ENCODE data around the gene KMT2D. TPM values are rescaled to one million over a fixed set of nuclear protein-coding genes. Genes with fewer than 3 reads are reported as not detected.

KMT2D gene
- polyA plus RNA-seq, 1 of the 3 experiments (the other 2 are of a cell fraction): 30.5 TPM

DNA sequence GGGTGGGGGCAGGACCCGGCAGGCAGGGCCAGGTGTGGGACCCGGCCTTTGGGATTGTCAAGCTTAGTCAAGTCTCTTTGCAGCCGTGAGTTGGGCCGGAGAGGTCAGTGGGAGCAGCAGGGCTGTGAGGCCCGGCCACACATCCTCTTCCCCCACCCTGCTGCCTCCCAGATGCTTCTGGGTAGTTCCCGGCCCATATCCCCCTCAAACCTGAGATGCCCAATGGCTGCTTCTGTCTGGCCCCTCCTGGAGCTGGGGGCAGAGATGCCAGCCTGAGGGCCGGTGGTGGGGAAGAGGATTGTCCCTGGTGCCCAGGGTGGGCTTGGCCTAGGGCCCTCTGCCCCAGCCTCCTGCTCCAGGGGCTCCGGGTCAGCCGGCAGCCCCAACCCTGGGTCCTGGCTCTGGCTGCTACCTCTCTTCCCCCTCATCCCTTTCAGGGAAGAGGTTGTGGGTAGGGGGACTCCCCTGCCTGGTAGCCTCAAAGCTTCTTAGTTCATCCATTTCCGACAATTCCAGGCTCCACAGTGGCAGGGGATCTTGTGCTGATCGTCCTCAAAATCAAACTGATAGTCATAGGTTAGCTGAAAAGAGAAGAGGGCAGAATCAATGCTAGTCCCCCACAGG, 39.2 kb downstream of the KMT2D start:
- no peak overlapping the region for H3K27ac ChIP-seq (ENCODE audit: low read depth in 2 of 2, low read length in 1 of 2)
- H3K9me3 ChIP-seq: no peaks in the 10 kb centered on the region
- H3K27me3 ChIP-seq (ENCODE audit: insufficient read depth): no peaks in the 10 kb centered on the region
- no peak for TF ChIP-seq MXI1 (IDR thresholded peaks at IDR 0.05; ENCODE audit: low read depth, low read length)
- TF ChIP-seq TAF1 (IDR thresholded peaks at IDR 0.05; ENCODE audit: borderline replicate concordance, low read depth, low read length): no peak
- no peak overlapping the region for H2AFZ ChIP-seq (ENCODE audit: low read depth)
- 88% methylated on average over 5 of the region's 11 CpGs for WGBS (ENCODE audit: low lambda C conversion rate)
- CTCF ChIA-PET: interaction anchor here (0.6 to 4.0 kb wide), 12 partner anchors 11 to 880 kb away, joined by 3 to 29 read pairs (median 6); partner anchors contain the start of gene WNT1
- H3F3A ChIP-seq (replicated peaks; ENCODE audit: insufficient read depth): peaks cover 30% of the 10 kb centered on the region
- peaks cover 0 to 14% of the 10 kb centered on the region in 2 experiments; a peak in 2 of 4 replicates for H3K4me1 ChIP-seq (ENCODE audit: control insufficient read depth in 1 of 2, insufficient read depth in 2 of 2, low read depth in 1 of 2, low read length in 1 of 2)
- DNase-seq: peak; percentile 16
- no peak overlapping the region for H3K4me2 ChIP-seq
- H3K36me3 ChIP-seq (replicated peaks in 1 of 2; ENCODE audit: control insufficient read depth in 1 of 2, insufficient read depth in 2 of 2, low read length in 1 of 2): peaks cover 25 to 49% of the 10 kb centered on the region in 2 experiments
- no peak overlapping the region for H3K4me3 ChIP-seq (ENCODE audit: low read depth in 2 of 2, low read length in 1 of 2)
- POLR2A ChIA-PET: no interaction called here
- no peaks in the 10 kb centered on the region for H4K20me1 ChIP-seq (ENCODE audit: insufficient read depth)
- peaks cover 18% of the 10 kb centered on the region for H3K79me2 ChIP-seq (ENCODE audit: insufficient read depth)
- no peaks in the 10 kb centered on the region for H3K9me2 ChIP-seq
- no peak overlapping the region for H3K9ac ChIP-seq

DNA sequence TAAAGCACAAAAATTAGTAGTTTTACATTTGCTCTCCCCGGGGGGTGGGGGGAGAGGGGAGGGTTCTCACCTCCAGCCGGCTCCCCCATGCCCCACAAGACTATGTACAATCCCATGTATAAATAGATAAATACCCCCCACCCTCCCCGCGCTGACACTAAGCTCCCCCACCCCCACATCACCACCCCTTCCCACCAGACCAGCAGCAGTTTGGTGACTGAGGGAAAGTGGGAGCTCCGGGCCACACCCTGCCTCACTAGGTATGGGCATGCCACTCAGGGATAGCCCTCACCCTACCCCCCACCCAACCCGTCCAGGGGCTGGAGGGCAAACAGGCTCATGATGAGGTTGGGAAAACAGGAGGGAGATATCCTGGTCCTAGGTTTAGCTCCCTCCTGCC, 40.2 kb downstream of the KMT2D start:
- Histone ChIP-seq H3K4me3 (ENCODE audit: low read depth in 2 of 2, low read length in 1 of 2) (no peak overlapping the region), H3K4me1 (ENCODE audit: control insufficient read depth in 1 of 2, insufficient read depth in 2 of 2, low read depth in 1 of 2, low read length in 1 of 2) (peaks cover 0 to 14% of the 10 kb centered on the region in 2 experiments; a peak in 2 of 4 replicates), H3K9me2 (no peaks in the 10 kb centered on the region), H3K27ac (ENCODE audit: low read depth in 2 of 2, low read length in 1 of 2) (no peak overlapping the region), H2AFZ (ENCODE audit: low read depth) (no peak overlapping the region), H3K9me3 (no peaks in the 10 kb centered on the region), H4K20me1 (ENCODE audit: insufficient read depth) (no peaks in the 10 kb centered on the region), H3K4me2 (no peak overlapping the region), H3K9ac (no peak overlapping the region), H3F3A (replicated peaks; ENCODE audit: insufficient read depth) (peaks cover 26% of the 10 kb centered on the region), H3K79me2 (ENCODE audit: insufficient read depth) (peaks cover 28% of the 10 kb centered on the region), H3K27me3 (ENCODE audit: insufficient read depth) (no peaks in the 10 kb centered on the region), H3K36me3 (replicated peaks in 1 of 2; ENCODE audit: control insufficient read depth in 1 of 2, insufficient read depth in 2 of 2, low read length in 1 of 2) (peaks cover 21 to 40% of the 10 kb centered on the region in 2 experiments)
- ChIA-PET CTCF (interaction anchor here (0.8 to 4.0 kb wide), 17 partner anchors 12 to 116 kb away, joined by 3 to 29 read pairs (median 4); partner anchors contain the start of genes TUBA1B and WNT1), POLR2A (interaction anchor here (0.8 to 1.2 kb wide), 4 partner anchors 14 to 110 kb away, joined by 3 to 6 read pairs (median 3); partner anchors contain the start of gene TUBA1B)
- peak; percentile 30 for DNase-seq
- TF ChIP-seq TAF1 (IDR thresholded peaks at IDR 0.05; ENCODE audit: borderline replicate concordance, low read depth, low read length): no peak
- TF ChIP-seq SMC3 (IDR thresholded peaks at IDR 0.05; ENCODE audit: low read depth, low read length): no peak
- TF ChIP-seq TCF12 (IDR thresholded peaks at IDR 0.05): no peak
- TF ChIP-seq ZBTB33 (IDR thresholded peaks at IDR 0.05; ENCODE audit: borderline replicate concordance, low read depth): no peak
- no peak for TF ChIP-seq EP300 (IDR thresholded peaks at IDR 0.05; ENCODE audit: borderline replicate concordance in 1 of 2, low read depth in 1 of 2, low read length in 1 of 2)
- TF ChIP-seq MXI1 (IDR thresholded peaks at IDR 0.05; ENCODE audit: low read depth, low read length): no peak
- TF ChIP-seq, protein P1, sequence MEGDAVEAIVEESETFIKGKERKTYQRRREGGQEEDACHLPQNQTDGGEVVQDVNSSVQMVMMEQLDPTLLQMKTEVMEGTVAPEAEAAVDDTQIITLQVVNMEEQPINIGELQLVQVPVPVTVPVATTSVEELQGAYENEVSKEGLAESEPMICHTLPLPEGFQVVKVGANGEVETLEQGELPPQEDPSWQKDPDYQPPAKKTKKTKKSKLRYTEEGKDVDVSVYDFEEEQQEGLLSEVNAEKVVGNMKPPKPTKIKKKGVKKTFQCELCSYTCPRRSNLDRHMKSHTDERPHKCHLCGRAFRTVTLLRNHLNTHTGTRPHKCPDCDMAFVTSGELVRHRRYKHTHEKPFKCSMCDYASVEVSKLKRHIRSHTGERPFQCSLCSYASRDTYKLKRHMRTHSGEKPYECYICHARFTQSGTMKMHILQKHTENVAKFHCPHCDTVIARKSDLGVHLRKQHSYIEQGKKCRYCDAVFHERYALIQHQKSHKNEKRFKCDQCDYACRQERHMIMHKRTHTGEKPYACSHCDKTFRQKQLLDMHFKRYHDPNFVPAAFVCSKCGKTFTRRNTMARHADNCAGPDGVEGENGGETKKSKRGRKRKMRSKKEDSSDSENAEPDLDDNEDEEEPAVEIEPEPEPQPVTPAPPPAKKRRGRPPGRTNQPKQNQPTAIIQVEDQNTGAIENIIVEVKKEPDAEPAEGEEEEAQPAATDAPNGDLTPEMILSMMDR (IDR thresholded peaks at IDR 0.05): no peak
- no peak for TF ChIP-seq USF1 (IDR thresholded peaks at IDR 0.05; ENCODE audit: borderline replicate concordance, low read depth)
- no peak for TF ChIP-seq RFX5 (IDR thresholded peaks at IDR 0.05; ENCODE audit: low read length)
- no peak for TF ChIP-seq ELF1 (IDR thresholded peaks at IDR 0.05)
- no peak for TF ChIP-seq GATA2 (CRISPR knock-in tag; IDR thresholded peaks at IDR 0.05)
- TF ChIP-seq MEF2A (IDR thresholded peaks at IDR 0.05; ENCODE audit: borderline replicate concordance, low read depth): no peak
- TF ChIP-seq FOSL2 (IDR thresholded peaks at IDR 0.05; ENCODE audit: borderline replicate concordance, low read depth): no peak
- TF ChIP-seq FOXM1 (IDR thresholded peaks at IDR 0.05; ENCODE audit: low read depth): no peak
- TF ChIP-seq YY1 (IDR thresholded peaks at IDR 0.05; ENCODE audit: low read depth): no peak
- TF ChIP-seq JUND (IDR thresholded peaks at IDR 0.05): no peak
- TF ChIP-seq, protein P2, sequence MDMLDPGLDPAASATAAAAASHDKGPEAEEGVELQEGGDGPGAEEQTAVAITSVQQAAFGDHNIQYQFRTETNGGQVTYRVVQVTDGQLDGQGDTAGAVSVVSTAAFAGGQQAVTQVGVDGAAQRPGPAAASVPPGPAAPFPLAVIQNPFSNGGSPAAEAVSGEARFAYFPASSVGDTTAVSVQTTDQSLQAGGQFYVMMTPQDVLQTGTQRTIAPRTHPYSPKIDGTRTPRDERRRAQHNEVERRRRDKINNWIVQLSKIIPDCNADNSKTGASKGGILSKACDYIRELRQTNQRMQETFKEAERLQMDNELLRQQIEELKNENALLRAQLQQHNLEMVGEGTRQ (IDR thresholded peaks at IDR 0.05; ENCODE audit: borderline replicate concordance, low read depth, low read length): no peak
- TF ChIP-seq TEAD4 (IDR thresholded peaks at IDR 0.05; ENCODE audit: borderline replicate concordance, insufficient read depth): no peak
- 88% methylated on average over 6 of the region's 6 CpGs for WGBS (ENCODE audit: low lambda C conversion rate)

All from SK-N-SH (cell line).